Retina (tissue), 1 donor: ENCODE data around the gene CSNK1G1.
"Not testable (repeated sequence)": the region's sequence is repeated elsewhere in the genome, so short reads cannot be mapped to it uniquely, and the experiment has no call there.

Experiments
- DNase-seq: peaks from one replicate; pipeline ENCODE4 v3.0.0-alpha.2; 2016

Gene CSNK1G1

DNA sequence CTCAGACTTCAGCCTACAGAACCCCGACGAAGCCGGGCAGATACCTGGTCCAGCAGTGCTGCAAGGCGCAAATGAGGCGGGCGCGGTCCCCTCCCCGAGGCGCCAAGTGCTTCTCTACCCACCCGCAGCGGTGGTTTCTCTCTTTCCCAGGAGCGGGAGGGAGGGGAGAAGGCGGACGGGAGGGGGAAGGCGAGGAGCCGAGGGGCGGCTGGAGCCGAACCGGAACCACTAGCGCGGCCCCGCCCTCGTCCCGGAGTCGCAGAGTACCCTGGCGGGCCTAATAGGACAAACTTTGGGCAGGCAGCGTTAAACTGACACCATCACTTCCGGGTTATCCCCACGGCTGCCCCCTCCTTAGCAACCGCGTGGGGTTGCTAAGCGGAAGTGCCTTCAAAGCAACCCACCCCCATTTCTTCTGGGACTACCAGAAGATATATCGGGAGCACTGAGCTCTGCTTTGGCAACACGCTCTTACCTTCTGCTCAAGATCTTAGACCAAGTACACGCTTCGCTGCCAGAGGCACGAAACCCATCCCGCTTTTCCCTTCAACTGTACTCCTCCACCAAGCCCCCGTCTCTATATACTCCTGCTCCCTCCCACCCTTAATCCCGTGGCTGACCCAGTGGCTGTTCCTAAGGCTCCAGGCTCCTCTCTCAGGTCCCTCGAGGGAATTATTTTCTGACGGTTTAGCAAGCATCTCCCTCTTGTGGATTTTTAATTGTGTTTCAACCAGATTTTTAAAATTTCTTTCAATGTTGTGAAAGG is at the start of gene CSNK1G1:
Gene CSNK1G1 (minus strand): TSS at position 230 of the 766 bp plus-strand sequence. CDS start 55,674 bp downstream, outside the sequence.
- peak; percentile 95 for DNase-seq

GRCh38 chr15:64400583-64400982 is 44.6 kb upstream of the CSNK1G1 start:
- no peak for DNase-seq

DNA sequence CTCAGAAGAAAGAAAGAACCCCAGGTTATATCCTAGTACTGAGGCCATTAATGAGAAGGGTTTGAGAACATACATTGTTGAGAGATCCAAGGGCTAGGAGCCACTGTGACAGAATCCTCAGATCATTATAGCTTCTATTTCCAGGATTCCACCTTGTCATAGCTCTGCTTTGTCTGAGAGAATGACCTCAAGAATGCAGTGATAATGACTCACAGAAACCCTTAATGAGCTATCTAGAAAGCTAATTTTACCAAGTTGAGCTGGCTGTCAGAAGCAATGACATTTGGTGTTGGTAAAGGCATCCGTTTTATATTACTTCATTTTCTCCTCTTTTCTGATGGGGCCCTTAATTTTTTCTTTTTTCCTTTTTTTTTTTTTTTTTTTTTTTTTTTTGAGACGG is 42.6 kb upstream of the CSNK1G1 start:
- DNase-seq, result no peak

GRCh38 chr15:64396789-64397188 is 40.8 kb upstream of the CSNK1G1 start:
- no peak for DNase-seq

- DNase-seq, result not testable (repeated sequence)
These were observed 36.5 kb upstream of the CSNK1G1 start for GRCh38 chr15:64392471-64392870.

DNA sequence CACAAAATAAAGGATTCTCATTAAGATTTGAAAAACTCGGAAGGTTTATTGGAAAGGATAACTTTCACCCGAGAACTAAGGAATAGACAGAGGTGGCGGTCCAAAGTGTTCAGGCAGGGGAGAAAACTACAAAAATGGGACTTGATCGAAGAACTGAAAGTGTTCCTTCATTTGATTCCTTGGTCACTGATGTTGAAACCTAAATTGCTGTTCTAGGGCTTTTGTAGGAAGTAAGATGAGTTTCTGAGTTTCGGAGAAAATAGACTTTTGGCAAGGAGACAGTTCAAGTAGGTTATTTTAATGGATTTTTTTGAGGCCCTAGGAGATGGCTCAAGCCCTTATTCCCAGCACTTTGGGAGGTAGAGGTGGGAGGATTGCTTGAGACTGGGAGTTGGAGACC is 33.1 kb upstream of the CSNK1G1 start:
- DNase-seq, result no peak

DNA sequence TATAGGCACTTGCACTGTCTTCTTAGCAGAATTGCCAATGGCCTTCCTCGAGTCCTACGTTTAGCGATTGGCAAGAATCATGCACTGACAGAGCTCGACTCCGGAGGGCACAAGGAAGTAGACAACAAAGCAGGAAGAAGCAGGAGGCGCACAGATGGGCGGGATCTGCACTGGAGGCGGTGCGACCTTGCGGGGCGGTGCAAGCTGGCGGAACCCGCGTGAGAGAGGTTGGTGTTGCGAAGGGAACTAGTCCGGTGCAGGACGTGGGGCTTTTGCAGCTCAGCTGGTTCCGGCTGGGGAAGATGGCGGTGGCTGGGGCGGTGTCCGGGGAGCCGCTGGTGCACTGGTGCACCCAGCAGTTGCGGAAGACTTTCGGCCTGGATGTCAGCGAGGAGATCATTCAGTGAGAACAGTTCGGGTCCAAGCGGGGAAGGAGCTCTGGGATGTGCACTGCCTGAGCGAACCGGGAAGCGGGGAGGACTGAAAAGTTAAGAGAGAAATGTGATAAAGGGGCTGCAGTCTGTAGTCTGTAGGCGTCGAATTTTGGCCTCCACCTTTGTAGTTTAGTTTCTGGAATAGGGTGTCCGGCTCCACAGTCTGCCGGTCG is 31.7 kb upstream of the CSNK1G1 start, which contains the start of gene TRIP4:
Gene TRIP4 (plus strand): TSS at position 275 of the 607 bp plus-strand sequence. CDS start 28 bp downstream, at position 303.
- peak; percentile 96 for DNase-seq

GRCh38 chr15:64386291-64386690 is 30.3 kb upstream of the CSNK1G1 start:
- DNase-seq, result no peak

DNA sequence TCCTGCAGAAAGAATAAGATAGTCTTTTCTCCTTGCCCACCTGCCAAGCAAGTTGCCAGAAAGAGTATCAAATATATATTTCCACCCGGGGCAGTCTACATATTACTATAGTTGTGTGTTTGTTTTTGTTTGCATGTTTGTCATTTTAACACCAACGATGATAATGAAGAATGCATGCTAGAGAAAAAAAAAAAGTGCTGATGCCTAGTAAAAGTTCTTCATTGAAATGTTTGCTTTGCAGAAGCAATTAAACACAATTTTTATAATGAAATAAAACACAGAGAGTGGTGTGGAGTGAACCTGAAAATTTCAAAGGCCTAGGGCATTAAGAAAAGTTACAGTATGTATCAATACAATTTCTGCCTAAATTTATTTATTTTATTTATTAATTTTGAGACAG is 27.8 kb upstream of the CSNK1G1 start:
- no peak for DNase-seq

DNA sequence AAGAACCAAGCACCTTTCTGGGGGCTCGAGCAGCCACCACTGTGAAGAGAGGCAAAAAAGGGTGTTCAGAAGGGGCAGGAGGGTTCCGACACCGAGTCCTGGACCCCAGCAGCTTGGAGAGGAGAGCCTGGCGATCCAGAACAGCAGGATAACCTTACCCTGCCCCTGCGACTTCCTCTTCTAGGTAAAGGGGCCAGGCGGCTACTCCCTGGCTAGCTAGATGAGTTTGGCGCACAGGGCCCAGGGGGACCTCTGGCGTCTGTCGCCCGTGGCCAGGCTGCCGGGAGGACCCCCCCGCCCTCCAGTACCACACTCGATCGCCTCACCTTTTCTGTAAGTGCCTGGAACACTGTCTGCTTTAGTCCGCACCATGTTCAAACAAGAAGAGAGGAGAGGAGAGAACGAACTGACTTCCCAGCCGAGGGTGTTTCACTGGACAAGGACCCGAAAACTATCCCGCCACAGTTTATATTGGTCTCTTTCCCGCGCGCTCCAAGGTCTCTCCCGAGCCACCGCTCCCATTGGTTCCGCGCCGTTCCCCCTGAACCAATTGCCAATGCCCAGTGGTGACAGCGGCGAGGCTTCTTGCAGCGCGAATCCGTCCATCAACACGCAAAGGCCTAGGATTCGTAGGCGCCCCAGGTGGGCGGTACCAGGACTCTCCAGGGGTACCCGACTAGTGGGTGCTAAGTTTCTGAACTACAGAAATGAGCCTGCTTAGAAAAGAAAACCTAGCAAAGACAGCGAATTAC is 25.2 kb upstream of the CSNK1G1 start, which contains the start of gene PCLAF:
Gene PCLAF (minus strand): TSS at position 442 of the 752 bp plus-strand sequence. CDS start 70 bp downstream, at position 372.
- DNase-seq, result peak; percentile 89

- DNase-seq, result not testable (repeated sequence)
These were observed 24.3 kb upstream of the CSNK1G1 start for GRCh38 chr15:64380130-64380870.

GRCh38 chr15:64379216-64379960 is 23.4 kb upstream of the CSNK1G1 start:
- DNase-seq, result no peak

DNA sequence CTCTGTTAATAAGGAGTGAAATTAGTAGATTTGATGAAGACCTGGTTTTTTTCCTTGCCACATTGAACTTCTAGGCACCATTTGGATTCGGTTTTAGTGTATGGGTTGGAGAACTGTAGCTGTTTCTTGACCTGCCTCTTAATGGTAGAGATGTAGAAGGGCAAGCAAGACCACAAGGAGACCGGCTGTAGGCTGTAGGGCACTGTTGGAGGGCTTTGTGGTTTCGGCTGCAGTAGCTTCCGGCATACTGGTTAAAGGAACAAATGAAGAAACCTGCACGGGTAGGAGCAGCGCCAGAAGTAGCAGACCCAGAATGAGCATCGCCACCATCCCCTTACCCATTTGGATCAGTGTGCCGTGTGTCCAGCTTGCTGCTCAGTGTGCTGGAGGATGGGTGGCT is 17.4 kb upstream of the CSNK1G1 start:
- DNase-seq, result no peak

DNA sequence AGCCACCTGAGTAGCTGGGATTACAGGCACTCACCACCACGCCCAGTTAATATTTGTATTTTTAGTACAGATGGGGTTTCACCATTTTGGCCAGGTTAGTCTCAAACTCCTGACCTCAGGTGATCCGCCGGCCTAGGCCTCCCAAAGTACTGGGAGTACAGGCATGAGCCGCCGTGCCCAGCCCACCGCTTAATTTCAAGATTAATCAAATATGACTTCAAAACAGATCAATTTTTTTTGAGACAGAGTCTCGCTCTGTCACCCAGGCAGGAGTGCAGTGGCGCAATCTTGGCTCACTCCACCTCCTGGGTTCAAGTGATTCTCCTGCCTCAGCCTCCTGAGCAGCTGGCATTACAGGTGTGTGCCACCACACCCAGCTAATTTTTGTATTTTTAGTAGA is 15.4 kb upstream of the CSNK1G1 start:
- DNase-seq, result not testable (repeated sequence)

DNA sequence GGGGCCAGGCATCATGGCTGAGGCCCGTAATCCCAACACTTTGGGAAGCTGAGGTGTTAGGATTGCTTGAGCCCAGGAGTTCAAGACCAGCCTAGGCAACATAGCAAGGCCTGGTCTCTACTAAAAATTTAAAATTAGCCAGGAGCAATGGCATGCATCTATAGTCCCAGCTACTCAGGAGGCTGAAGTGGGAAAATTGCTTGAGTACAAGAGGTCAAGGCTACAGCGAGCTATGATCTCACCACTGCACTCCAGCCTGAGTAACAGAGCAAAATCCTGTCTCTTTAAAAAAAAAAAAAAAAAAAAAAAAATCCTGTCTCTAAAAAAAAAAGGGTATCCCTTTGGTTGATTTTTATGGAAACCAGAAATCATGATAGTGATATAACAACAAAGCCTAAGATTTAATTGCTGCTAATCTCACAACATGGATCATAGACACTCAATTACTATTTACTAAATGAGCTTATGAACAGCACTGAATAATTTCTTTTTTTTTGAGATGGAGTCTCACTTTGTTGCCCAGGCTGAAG is 13.2 kb upstream of the CSNK1G1 start:
- DNase-seq, result no peak

GRCh38 chr15:64361259-64361658 is 5.3 kb upstream of the CSNK1G1 start:
- no peak for DNase-seq

GRCh38 chr15:64356710-64357040 is 702 bp upstream of the CSNK1G1 start:
- no peak for DNase-seq

- peak; percentile 53 for DNase-seq
These were observed 527 bp downstream of the CSNK1G1 start for GRCh38 chr15:64355348-64355943.

- DNase-seq, result peak; percentile 4
These were observed 1.2 kb downstream of the CSNK1G1 start for GRCh38 chr15:64354688-64355344.

- no peak for DNase-seq
These were observed 4.7 kb downstream of the CSNK1G1 start for GRCh38 chr15:64351265-64351664.

DNA sequence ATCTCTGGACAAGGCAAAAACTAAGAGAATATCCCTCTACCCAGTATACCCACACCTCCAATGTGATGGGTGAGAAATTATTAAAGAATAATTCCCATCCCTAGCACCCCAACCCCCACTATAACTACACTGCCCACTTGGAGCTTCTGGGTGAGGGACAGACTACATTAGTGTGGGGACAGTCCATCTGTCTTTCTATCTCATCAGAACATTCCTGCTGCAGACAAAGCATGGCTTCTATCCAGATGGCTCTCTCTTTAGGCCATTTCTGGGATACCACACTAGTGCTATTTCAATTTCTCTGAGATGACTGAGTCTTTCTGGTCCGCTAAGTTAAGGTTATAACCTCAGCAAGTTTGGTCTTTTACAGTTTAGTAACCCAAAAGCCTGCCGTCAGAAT is 6.6 kb downstream of the CSNK1G1 start:
- DNase-seq, result no peak
